22Rv1 (cell line): ENCODE measurements around the gene ARMC2.

ENCODE experiments used
- CTCF ChIP-seq: fragments of 450-650 bp; IDR thresholded peaks from 2 replicates; pipeline ENCODE4 v1.5.1; 2017; ENCODE audit warnings: mild to moderate bottlenecking
- ZFX ChIP-seq: fragments of 450-650 bp; IDR thresholded peaks from 2 replicates; pipeline ENCODE4 v1.6.1; 2017; ENCODE audit warnings: antibody characterized with exemption, borderline replicate concordance

DNA sequence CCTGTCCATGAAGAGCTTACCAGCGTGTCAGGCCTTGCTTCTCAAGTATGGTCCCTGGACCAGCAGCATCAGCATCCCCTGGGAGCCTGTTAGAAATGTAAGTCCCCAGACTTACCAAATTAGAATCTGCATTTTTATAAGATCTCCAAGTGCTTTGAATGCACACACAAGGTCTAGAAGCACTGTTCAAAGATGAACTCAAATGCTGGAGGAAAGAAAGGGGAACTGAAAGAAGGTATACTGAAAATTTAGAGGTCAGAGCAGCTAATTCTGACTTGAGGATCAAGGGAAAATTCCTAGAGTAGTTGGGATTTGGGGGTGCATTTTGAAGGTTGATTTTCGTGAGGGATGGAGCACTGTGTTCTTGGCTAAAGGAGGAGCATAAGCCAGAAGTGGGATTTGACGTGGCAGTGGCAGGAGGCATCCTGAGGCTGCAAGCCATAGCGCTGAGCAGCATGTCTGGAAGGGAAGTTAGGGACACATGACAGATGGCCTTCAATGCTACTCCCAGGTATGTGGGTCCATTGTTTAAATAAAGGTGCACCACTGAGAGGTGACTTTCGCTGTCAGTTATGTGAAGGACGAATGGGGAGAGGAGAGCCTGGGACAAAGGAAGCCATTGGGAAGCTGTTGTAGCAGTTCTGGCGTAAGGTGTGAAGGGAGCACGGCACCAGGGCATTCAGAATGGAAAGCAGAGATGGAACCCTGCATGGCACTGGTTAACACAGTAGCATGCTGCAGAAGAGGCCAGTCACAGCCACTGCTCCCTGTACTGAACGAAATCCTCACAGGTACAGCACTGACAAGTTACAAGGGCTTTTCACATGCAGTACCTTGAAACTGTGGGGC is 36.2 kb downstream of the ARMC2 start:
- TF ChIP-seq CTCF = no peak
- TF ChIP-seq ZFX = no peak
